Fibroblast of lung (primary cell): ENCODE data around the gene ZNF182.

Experiments used
- CTCF ChIP-seq, 2 donors: IDR thresholded peaks in 1 of 2; conservative IDR thresholded peaks in 1 of 2; 1 replicate in 1 of 2; 2 replicates in 1 of 2; pipeline ENCODE4 v1.5.1; 2011 to 2012; ENCODE audit warnings: low read length in 2 of 2, control low read depth in 1 of 2, inconsistent platforms in 1 of 2, low read depth in 1 of 2, mild to moderate bottlenecking in 1 of 2
- EZH2 ChIP-seq: IDR thresholded peaks from 2 replicates; pipeline ENCODE4 v1.5.1; 2012; ENCODE audit warnings: low read length, control low read depth, mild to moderate bottlenecking; ENCODE audit errors: missing control alignments

- TF ChIP-seq CTCF (conservative IDR thresholded peaks at IDR 0.05 in 1 of 2, IDR thresholded peaks at IDR 0.05 in 1 of 2; ENCODE audit: low read depth in 1 of 2, low read length in 2 of 2) (no peak), EZH2 (no peak)
These were observed 26.4 kb upstream of the ZNF182 start for GRCh38 chrX:48030237-48030636.
